ENCODE results near the gene HACD3. TPM values are rescaled to one million over a fixed set of nuclear protein-coding genes. Genes with fewer than 3 reads are reported as not detected.
"Not testable (repeated sequence)": the region's sequence is repeated elsewhere in the genome, so short reads cannot be mapped to it uniquely, and the experiment has no call there.

The HACD3 gene
- total RNA-seq, 2 experiments from 2014 or later, result 26.1 to 29.1 TPM

- CTCF ChIA-PET, result no interaction called here
- DNase-seq, result no peak
- POLR2A ChIA-PET, result no interaction called here
- no peaks in the 10 kb centered on the region for H3K27me3 Mint-ChIP-seq
- intact Hi-C loops (cut with micrococcal nuclease), result no loop called here
- H3K4me3 Mint-ChIP-seq, result no peak overlapping the region
- H3K4me1 Mint-ChIP-seq (ENCODE audit: low read depth), result peaks cover 15% of the 10 kb centered on the region
- peaks cover 4% of the 10 kb centered on the region for H3K9me3 Mint-ChIP-seq
- no peak overlapping the region for H3K27ac Mint-ChIP-seq
- peaks cover 11% of the 10 kb centered on the region for H3K36me3 Mint-ChIP-seq
Observed at GRCh38 chr15:65551183-65551582, 20.9 kb downstream of the HACD3 start.

GRCh38 chr15:65552851-65553250 lies 22.6 kb downstream of the HACD3 start:
- H3K36me3 Mint-ChIP-seq, result peaks cover 20% of the 10 kb centered on the region
- POLR2A ChIA-PET; intact Hi-C loops (cut with micrococcal nuclease); H3K4me3 Mint-ChIP-seq; H3K9me3 Mint-ChIP-seq; CTCF ChIA-PET; H3K27ac Mint-ChIP-seq; H3K27me3 Mint-ChIP-seq; DNase-seq: not testable (repeated sequence)
- peaks cover 15% of the 10 kb centered on the region for H3K4me1 Mint-ChIP-seq (ENCODE audit: low read depth)

DNA sequence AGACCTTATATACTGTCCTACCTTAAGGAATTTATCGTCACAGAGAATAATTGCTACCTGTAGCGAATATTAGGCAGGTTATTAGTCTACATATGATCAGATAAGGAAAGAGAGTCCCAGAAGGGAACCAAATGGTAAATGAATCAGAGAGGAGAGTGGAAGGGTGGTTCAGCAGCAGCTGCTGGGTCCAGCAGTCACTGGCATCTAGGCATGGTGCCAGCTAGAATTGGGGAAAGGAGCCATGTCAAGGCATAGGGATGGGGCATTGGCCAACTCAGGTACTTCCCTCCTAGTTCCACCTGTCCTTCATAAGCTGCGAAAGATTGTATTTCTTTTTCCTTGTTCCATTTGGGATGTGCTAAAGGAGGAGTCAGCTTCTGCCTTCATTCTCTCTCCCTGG lies 23.4 kb downstream of the HACD3 start:
- Mint-ChIP-seq H3K4me3 (no peak overlapping the region), H3K36me3 (peaks cover 26% of the 10 kb centered on the region), H3K9me3 (peaks cover 4% of the 10 kb centered on the region), H3K27ac (no peak overlapping the region), H3K27me3 (no peaks in the 10 kb centered on the region), H3K4me1 (ENCODE audit: low read depth) (peaks cover 15% of the 10 kb centered on the region)
- intact Hi-C loops (cut with micrococcal nuclease), result no loop called here
- DNase-seq, result no peak
- ChIA-PET POLR2A (no interaction called here), CTCF (no interaction called here)

DNA sequence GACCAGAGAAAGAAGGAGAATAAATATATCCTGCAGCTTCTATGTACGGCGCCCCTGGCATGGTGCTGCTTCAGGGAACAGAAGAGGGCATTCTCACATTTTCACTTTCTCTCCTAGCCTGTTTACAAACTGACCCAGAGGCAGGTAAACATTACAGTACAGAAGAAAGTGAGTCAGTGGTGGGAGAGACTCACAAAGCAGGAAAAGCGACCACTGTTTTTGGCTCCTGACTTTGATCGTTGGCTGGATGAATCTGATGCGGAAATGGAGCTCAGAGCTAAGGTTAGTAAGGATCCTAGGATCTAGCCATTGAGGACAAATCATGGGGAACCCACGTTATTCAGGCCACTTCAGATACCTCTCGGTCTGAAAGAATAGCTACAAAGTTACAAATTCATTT lies 26.4 kb downstream of the HACD3 start:
- ChIA-PET POLR2A (no interaction called here), CTCF (no interaction called here)
- Mint-ChIP-seq H3K36me3 (peaks cover 35% of the 10 kb centered on the region), H3K9me3 (no peaks in the 10 kb centered on the region), H3K4me3 (no peak overlapping the region), H3K4me1 (ENCODE audit: low read depth) (no peaks in the 10 kb centered on the region), H3K27ac (no peak overlapping the region), H3K27me3 (no peaks in the 10 kb centered on the region)
- no peak for DNase-seq
- intact Hi-C loops (cut with micrococcal nuclease), result no loop called here

- ChIA-PET CTCF (no interaction called here), POLR2A (interaction anchor here (0.6 kb wide), 1 partner anchor 45 kb away, joined by 4 read pairs; no protein-coding TSS in a partner anchor)
- intact Hi-C loops (cut with micrococcal nuclease), result no loop called here
- H3K27ac Mint-ChIP-seq, result no peak overlapping the region
- no peaks in the 10 kb centered on the region for H3K4me1 Mint-ChIP-seq (ENCODE audit: low read depth)
- H3K36me3 Mint-ChIP-seq, result peaks cover 38% of the 10 kb centered on the region
- DNase-seq, result no peak
- no peaks in the 10 kb centered on the region for H3K9me3 Mint-ChIP-seq
- no peaks in the 10 kb centered on the region for H3K27me3 Mint-ChIP-seq
- no peak overlapping the region for H3K4me3 Mint-ChIP-seq
Observed at GRCh38 chr15:65558336-65558735, 28.1 kb downstream of the HACD3 start.

- H3K36me3 Mint-ChIP-seq, result peaks cover 42% of the 10 kb centered on the region
- no peaks in the 10 kb centered on the region for H3K4me1 Mint-ChIP-seq (ENCODE audit: low read depth)
- no peaks in the 10 kb centered on the region for H3K9me3 Mint-ChIP-seq
- POLR2A ChIA-PET, result no interaction called here
- no peaks in the 10 kb centered on the region for H3K27me3 Mint-ChIP-seq
- H3K4me3 Mint-ChIP-seq, result no peak overlapping the region
- no peak for DNase-seq
- intact Hi-C loops (cut with micrococcal nuclease), result no loop called here
- CTCF ChIA-PET, result no interaction called here
- H3K27ac Mint-ChIP-seq, result no peak overlapping the region
Observed at GRCh38 chr15:65558997-65559760, 28.9 kb downstream of the HACD3 start.

GRCh38 chr15:65559941-65560340 lies 29.7 kb downstream of the HACD3 start:
- ChIA-PET CTCF (no interaction called here), POLR2A (no interaction called here)
- intact Hi-C loops (cut with micrococcal nuclease), result no loop called here
- no peaks in the 10 kb centered on the region for H3K9me3 Mint-ChIP-seq
- peaks cover 43% of the 10 kb centered on the region for H3K36me3 Mint-ChIP-seq
- DNase-seq, result no peak
- H3K4me1 Mint-ChIP-seq (ENCODE audit: low read depth), result no peaks in the 10 kb centered on the region
- no peak overlapping the region for H3K27ac Mint-ChIP-seq
- no peaks in the 10 kb centered on the region for H3K27me3 Mint-ChIP-seq
- no peak overlapping the region for H3K4me3 Mint-ChIP-seq

DNA sequence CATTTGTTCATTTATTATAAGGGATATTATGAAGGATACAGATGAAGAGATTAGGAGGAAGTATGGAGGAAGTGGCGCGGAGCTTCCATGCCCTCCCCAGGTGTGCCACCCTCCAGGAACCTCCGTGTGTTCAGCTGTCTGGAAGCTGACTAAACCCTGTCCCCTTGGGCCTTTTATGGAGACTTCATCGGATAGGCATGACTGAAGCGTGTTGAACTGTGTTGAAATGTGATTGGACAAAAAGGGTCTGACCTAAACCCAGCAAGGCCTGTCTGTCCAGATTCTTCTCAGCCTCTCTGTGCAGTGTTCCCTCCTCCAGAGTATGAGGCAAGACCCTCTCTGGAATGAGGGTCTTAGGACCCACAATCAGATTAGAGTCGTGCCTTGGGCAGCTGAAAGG lies 31.7 kb downstream of the HACD3 start:
- Mint-ChIP-seq H3K9me3 (no peaks in the 10 kb centered on the region), H3K27me3 (no peaks in the 10 kb centered on the region), H3K4me1 (ENCODE audit: low read depth) (no peaks in the 10 kb centered on the region), H3K36me3 (peaks cover 41% of the 10 kb centered on the region), H3K27ac (no peak overlapping the region), H3K4me3 (no peak overlapping the region)
- intact Hi-C loops (cut with micrococcal nuclease), result no loop called here
- DNase-seq, result no peak
- ChIA-PET POLR2A (no interaction called here), CTCF (interaction anchor here (1.1 kb wide), 1 partner anchor 161 kb away, joined by 4 read pairs; no protein-coding TSS in a partner anchor)

GRCh38 chr15:65569728-65570127 lies 39.5 kb downstream of the HACD3 start:
- H3K27me3 Mint-ChIP-seq, result no peaks in the 10 kb centered on the region
- H3K4me3 Mint-ChIP-seq, result no peak overlapping the region
- ChIA-PET POLR2A (no interaction called here), CTCF (no interaction called here)
- peaks cover 22% of the 10 kb centered on the region for H3K36me3 Mint-ChIP-seq
- no peaks in the 10 kb centered on the region for H3K4me1 Mint-ChIP-seq (ENCODE audit: low read depth)
- H3K27ac Mint-ChIP-seq, result no peak overlapping the region
- intact Hi-C loops (cut with micrococcal nuclease), result no loop called here
- H3K9me3 Mint-ChIP-seq, result no peaks in the 10 kb centered on the region
- DNase-seq, result no peak

GRCh38 chr15:65571971-65572370 lies 41.7 kb downstream of the HACD3 start:
- Mint-ChIP-seq H3K4me1 (ENCODE audit: low read depth) (no peaks in the 10 kb centered on the region), H3K27me3 (no peaks in the 10 kb centered on the region), H3K4me3 (no peak overlapping the region), H3K9me3 (no peaks in the 10 kb centered on the region), H3K27ac (no peak overlapping the region), H3K36me3 (peaks cover 19% of the 10 kb centered on the region)
- no peak for DNase-seq
- CTCF ChIA-PET, result no interaction called here
- POLR2A ChIA-PET, result interaction anchor here (1.0 kb wide), 1 partner anchor 19 kb away, joined by 3 read pairs; no protein-coding TSS in a partner anchor
- intact Hi-C loops (cut with micrococcal nuclease), result no loop called here

DNA sequence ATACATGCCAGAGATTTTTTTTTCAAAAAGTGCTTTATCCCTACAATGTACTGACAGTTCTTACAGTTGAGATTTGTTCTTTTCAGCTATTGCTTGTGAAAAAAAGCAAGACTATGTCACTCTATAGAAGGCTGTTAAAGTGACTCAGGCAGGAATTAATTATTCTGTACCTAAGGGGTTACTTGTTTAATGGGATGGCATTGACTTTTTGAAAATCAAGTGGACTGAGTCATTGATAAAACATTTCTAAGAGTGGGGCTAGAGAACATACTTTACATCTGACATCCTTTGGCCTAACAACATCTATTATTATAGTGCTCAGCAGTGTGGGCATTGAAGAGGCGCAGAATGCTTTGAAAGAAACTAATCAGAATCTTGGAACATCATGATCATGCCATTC lies 46.4 kb downstream of the HACD3 start:
- DNase-seq, result no peak
- Mint-ChIP-seq H3K27ac (no peak overlapping the region), H3K27me3 (no peaks in the 10 kb centered on the region), H3K4me3 (no peak overlapping the region), H3K4me1 (ENCODE audit: low read depth) (no peaks in the 10 kb centered on the region), H3K36me3 (peaks cover 25% of the 10 kb centered on the region), H3K9me3 (no peaks in the 10 kb centered on the region)
- ChIA-PET POLR2A (no interaction called here), CTCF (no interaction called here)
- intact Hi-C loops (cut with micrococcal nuclease), result no loop called here

- Mint-ChIP-seq H3K27me3 (no peaks in the 10 kb centered on the region), H3K4me3 (no peak overlapping the region), H3K36me3 (peaks cover 29% of the 10 kb centered on the region), H3K4me1 (ENCODE audit: low read depth) (no peaks in the 10 kb centered on the region), H3K9me3 (no peaks in the 10 kb centered on the region), H3K27ac (no peak overlapping the region)
- intact Hi-C loops (cut with micrococcal nuclease), result no loop called here
- CTCF ChIA-PET, result no interaction called here
- POLR2A ChIA-PET, result no interaction called here
- no peak for DNase-seq
Observed at GRCh38 chr15:65577129-65577996, 47.1 kb downstream of the HACD3 start.
